HepG2 (cell line): ENCODE measurements around the gene COBL. TPM values are rescaled to one million over a fixed set of nuclear protein-coding genes. Genes with fewer than 3 reads are reported as not detected.

Experiments
- FOSL2 ChIP-seq: sonication (generic); formaldehyde crosslinking; IDR thresholded peaks from 2 replicates; pipeline ENCODE4 v1.4.0; 2020; ENCODE audit warnings: missing genetic modification reagents
- KDM1A ChIP-seq: IDR thresholded peaks from 2 replicates; pipeline ENCODE4 v1.6.1; 2016; ENCODE audit warnings: missing compliant biosample characterization
- MED13 ChIP-seq: sonication (generic); formaldehyde crosslinking; IDR thresholded peaks from 2 replicates; pipeline ENCODE4 v1.5.0; 2020; ENCODE audit warnings: missing genetic modification reagents
- NR0B2 ChIP-seq: sonication (generic); formaldehyde crosslinking; IDR thresholded peaks from 2 replicates; pipeline ENCODE4 v1.4.0; 2020; ENCODE audit warnings: mild to moderate bottlenecking, missing genetic modification reagents
- NR3C1 ChIP-seq: sonication (generic); formaldehyde crosslinking; IDR thresholded peaks from 2 replicates; pipeline ENCODE4 v1.4.0; 2020; ENCODE audit warnings: missing genetic modification reagents
- PATZ1 ChIP-seq: sonication (generic); formaldehyde crosslinking; IDR thresholded peaks from 2 replicates; pipeline ENCODE4 v1.4.0; 2020; ENCODE audit warnings: missing genetic modification reagents
- PHF5A ChIP-seq: IDR thresholded peaks from one replicate; pipeline ENCODE4 v1.6.1; 2018; ENCODE audit warnings: low read depth, missing genetic modification reagents; ENCODE audit not compliant: unreplicated experiment
- SNAI1 ChIP-seq: sonication (generic); formaldehyde crosslinking; IDR thresholded peaks from 2 replicates; pipeline ENCODE4 v1.5.0; 2020; ENCODE audit warnings: mild to moderate bottlenecking, missing genetic modification reagents, borderline replicate concordance
- ZNF644 ChIP-seq: IDR thresholded peaks from 2 replicates; pipeline ENCODE4 v1.6.1; 2016; ENCODE audit warnings: low read depth
- ZNF775 ChIP-seq: sonication (generic); formaldehyde crosslinking; IDR thresholded peaks from 2 replicates; pipeline ENCODE4 v1.4.0; 2020; ENCODE audit warnings: missing genetic modification reagents, mild to moderate bottlenecking, moderate library complexity, borderline replicate concordance
- ZNF777 ChIP-seq: sonication (generic); formaldehyde crosslinking; IDR thresholded peaks from 2 replicates; pipeline ENCODE4 v1.4.0; 2020; ENCODE audit warnings: missing genetic modification reagents
- ZUFSP ChIP-seq: sonication (generic); formaldehyde crosslinking; IDR thresholded peaks from 2 replicates; pipeline ENCODE4 v1.9.0; 2021; ENCODE audit warnings: missing genetic modification reagents, mild to moderate bottlenecking, borderline replicate concordance
- polyA plus RNA-seq, 8 experiments: library from polyadenylated mRNA; depleted of rRNA in 3 of 8; stranded (reverse) in 7 of 8; unstranded in 1 of 8; fragments of >200 nt; fragmentation: Illumina TruSeq in 4 of 8; extraction: Trizol in 4 of 8; gene quantifications; 2 replicates each; pipeline versions ENCODE4 v1.2.1 to v1.2.3, GENCODE V29; 2011 to 2016; ENCODE audit warnings: low read depth in 4 of 8, missing spikeins in 1 of 8, mixed read lengths in 1 of 8; ENCODE audit not compliant: insufficient read depth in 1 of 8
- total RNA-seq, 5 experiments: library from RNA; depleted of rRNA; stranded (reverse); fragments of >200 nt; fragmentation: Illumina TruSeq; extraction: Trizol; gene quantifications; 2 replicates each; pipeline ENCODE4 v1.2.3, GENCODE V29; 2016; ENCODE audit warnings: low read depth in 1 of 5
- TF ChIP-seq, protein P1 (sequence below): sonication (generic); formaldehyde crosslinking; conservative IDR thresholded peaks from 2 replicates; pipeline ENCODE4 v1.8.1; 2023; ENCODE audit warnings: missing genetic modification reagents
- TF ChIP-seq, protein P2 (sequence below): sonication (generic); formaldehyde crosslinking; IDR thresholded peaks from 2 replicates; pipeline ENCODE4 v1.5.1; 2020; ENCODE audit warnings: mild to moderate bottlenecking, missing genetic modification reagents, moderate library complexity
- TF ChIP-seq, protein P3 (sequence below): sonication (generic); formaldehyde crosslinking; IDR thresholded peaks from 2 replicates; pipeline ENCODE4 v1.8.0; 2022; ENCODE audit warnings: mild to moderate bottlenecking, missing genetic modification reagents, moderate library complexity
- TF ChIP-seq, protein P4 (sequence below): sonication (generic); formaldehyde crosslinking; IDR thresholded peaks from 2 replicates; pipeline ENCODE4 v1.8.0; 2022; ENCODE audit warnings: mild to moderate bottlenecking, missing genetic modification reagents, borderline replicate concordance
- TF ChIP-seq, protein P5 (sequence below): IDR thresholded peaks from 2 replicates; pipeline ENCODE4 v1.6.1; 2016; ENCODE audit warnings: missing genetic modification reagents, missing compliant biosample characterization
- TF ChIP-seq, protein P6 (sequence below): sonication (generic); formaldehyde crosslinking; IDR thresholded peaks from 2 replicates; pipeline ENCODE4 v1.5.0; 2020; ENCODE audit warnings: missing genetic modification reagents

COBL gene
- total and polyA plus RNA-seq, 2 of the 13 experiments (the other 11 are each of a cell fraction or from before 2014, with no cell fraction given): 3.8 to 4.9 TPM

DNA sequence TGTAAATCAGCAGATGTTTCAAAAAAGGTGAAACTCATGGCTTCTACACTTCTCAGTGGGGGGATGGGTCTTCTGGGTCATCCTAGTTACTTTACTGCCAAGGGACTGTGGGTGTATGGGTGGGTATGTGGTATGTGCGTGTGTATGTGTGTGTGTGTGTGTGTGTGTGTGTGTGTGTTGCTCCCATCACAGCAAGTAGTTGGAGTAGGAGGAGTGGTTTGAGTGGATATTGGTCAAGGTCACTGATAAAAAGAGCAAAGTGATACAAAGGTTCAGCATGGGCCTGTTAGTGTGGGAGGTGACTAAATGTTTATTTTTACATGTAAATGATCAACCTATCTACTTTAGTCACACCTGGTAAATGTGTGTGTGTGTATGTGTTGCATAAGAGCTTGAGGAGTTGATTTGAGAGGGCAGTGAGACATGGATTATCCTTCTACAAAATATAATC is 11.8 kb upstream of the COBL start (continued):
- TF ChIP-seq, protein P1, sequence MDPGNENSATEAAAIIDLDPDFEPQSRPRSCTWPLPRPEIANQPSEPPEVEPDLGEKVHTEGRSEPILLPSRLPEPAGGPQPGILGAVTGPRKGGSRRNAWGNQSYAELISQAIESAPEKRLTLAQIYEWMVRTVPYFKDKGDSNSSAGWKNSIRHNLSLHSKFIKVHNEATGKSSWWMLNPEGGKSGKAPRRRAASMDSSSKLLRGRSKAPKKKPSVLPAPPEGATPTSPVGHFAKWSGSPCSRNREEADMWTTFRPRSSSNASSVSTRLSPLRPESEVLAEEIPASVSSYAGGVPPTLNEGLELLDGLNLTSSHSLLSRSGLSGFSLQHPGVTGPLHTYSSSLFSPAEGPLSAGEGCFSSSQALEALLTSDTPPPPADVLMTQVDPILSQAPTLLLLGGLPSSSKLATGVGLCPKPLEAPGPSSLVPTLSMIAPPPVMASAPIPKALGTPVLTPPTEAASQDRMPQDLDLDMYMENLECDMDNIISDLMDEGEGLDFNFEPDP (CRISPR knock-in tag): no peak
- no peak for TF ChIP-seq ZNF775 (CRISPR knock-in tag)
- TF ChIP-seq KDM1A (CRISPR knock-in tag): 0 out of 2 replicates have a peak, but pooled peaks have one; percentile 24
- TF ChIP-seq, protein P2, sequence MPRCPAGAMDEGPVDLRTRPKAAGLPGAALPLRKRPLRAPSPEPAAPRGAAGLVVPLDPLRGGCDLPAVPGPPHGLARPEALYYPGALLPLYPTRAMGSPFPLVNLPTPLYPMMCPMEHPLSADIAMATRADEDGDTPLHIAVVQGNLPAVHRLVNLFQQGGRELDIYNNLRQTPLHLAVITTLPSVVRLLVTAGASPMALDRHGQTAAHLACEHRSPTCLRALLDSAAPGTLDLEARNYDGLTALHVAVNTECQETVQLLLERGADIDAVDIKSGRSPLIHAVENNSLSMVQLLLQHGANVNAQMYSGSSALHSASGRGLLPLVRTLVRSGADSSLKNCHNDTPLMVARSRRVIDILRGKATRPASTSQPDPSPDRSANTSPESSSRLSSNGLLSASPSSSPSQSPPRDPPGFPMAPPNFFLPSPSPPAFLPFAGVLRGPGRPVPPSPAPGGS: no peak
- TF ChIP-seq, protein P3, sequence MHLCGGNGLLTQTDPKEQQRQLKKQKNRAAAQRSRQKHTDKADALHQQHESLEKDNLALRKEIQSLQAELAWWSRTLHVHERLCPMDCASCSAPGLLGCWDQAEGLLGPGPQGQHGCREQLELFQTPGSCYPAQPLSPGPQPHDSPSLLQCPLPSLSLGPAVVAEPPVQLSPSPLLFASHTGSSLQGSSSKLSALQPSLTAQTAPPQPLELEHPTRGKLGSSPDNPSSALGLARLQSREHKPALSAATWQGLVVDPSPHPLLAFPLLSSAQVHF (CRISPR knock-in tag): no peak
- TF ChIP-seq ZUFSP (CRISPR knock-in tag): no peak
- no peak for TF ChIP-seq ZNF644
- no peak for TF ChIP-seq SNAI1 (CRISPR knock-in tag)
- no peak for TF ChIP-seq PHF5A (CRISPR knock-in tag)
- no peak; the same call in none of the 2 replicates for TF ChIP-seq FOSL2
- TF ChIP-seq, protein P4, sequence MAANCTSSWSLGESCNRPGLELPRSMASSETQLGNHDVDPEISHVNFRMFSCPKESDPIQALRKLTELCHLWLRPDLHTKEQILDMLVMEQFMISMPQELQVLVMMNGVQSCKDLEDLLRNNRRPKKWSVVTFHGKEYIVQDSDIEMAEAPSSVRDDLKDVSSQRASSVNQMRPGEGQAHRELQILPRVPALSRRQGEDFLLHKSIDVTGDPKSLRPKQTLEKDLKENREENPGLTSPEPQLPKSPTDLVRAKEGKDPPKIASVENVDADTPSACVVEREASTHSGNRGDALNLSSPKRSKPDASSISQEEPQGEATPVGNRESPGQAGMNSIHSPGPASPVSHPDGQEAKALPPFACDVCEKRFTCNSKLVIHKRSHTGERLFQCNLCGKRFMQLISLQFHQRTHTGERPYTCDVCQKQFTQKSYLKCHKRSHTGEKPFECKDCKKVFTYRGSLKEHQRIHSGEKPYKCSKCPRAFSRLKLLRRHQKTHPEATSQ (CRISPR knock-in tag): no peak
- no peak for TF ChIP-seq NR3C1 (CRISPR knock-in tag)
- no peak; the same call in 1 of the 2 replicates for TF ChIP-seq PATZ1
- TF ChIP-seq, protein P5, sequence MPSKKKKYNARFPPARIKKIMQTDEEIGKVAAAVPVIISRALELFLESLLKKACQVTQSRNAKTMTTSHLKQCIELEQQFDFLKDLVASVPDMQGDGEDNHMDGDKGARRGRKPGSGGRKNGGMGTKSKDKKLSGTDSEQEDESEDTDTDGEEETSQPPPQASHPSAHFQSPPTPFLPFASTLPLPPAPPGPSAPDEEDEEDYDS (CRISPR knock-in tag): no peak
- no peak for TF ChIP-seq MED13
- no peak for TF ChIP-seq ZNF777
- TF ChIP-seq NR0B2 (CRISPR knock-in tag): no peak
- TF ChIP-seq, protein P6, sequence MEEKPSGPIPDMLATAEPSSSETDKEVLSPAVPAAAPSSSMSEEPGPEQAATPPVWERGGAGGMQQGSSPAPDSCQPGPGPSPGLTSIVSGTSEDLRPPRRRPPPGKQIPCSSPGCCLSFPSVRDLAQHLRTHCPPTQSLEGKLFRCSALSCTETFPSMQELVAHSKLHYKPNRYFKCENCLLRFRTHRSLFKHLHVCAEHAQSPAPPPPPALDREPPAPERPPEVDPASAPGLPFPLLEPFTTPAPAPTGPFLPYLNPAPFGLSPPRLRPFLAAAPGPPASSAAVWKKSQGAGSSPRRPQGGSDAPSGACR (CRISPR knock-in tag): 0 out of 2 replicates have a peak, but pooled peaks have one; percentile 49
